Measurements from ENCODE around the gene JAZF1.

GRCh38 chr7:28052933-28053332 lies 127.7 kb downstream of the JAZF1 start:
- TF ChIP-seq POLR2A (IDR thresholded peaks at IDR 0.05) (no peak), CTCF (IDR thresholded peaks at IDR 0.05) (no peak)
